HG02943 (cell line): Measurements from ENCODE around the gene NKTR.
A peak's percentile ranks its signal among the peaks of the same experiment; 100 is the strongest.
"Not testable (repeated sequence)": the region's sequence is repeated elsewhere in the genome, so short reads cannot be mapped to it uniquely, and the experiment has no call there.

Experiments
- ATAC-seq: cut with Tn5 transposase; IDR thresholded peaks from one replicate; pipeline ENCODE4 v1.9.1; 2021; ENCODE audit warnings: mild to moderate bottlenecking, low read depth, moderate library complexity; ENCODE audit not compliant: unreplicated experiment

The NKTR gene

DNA sequence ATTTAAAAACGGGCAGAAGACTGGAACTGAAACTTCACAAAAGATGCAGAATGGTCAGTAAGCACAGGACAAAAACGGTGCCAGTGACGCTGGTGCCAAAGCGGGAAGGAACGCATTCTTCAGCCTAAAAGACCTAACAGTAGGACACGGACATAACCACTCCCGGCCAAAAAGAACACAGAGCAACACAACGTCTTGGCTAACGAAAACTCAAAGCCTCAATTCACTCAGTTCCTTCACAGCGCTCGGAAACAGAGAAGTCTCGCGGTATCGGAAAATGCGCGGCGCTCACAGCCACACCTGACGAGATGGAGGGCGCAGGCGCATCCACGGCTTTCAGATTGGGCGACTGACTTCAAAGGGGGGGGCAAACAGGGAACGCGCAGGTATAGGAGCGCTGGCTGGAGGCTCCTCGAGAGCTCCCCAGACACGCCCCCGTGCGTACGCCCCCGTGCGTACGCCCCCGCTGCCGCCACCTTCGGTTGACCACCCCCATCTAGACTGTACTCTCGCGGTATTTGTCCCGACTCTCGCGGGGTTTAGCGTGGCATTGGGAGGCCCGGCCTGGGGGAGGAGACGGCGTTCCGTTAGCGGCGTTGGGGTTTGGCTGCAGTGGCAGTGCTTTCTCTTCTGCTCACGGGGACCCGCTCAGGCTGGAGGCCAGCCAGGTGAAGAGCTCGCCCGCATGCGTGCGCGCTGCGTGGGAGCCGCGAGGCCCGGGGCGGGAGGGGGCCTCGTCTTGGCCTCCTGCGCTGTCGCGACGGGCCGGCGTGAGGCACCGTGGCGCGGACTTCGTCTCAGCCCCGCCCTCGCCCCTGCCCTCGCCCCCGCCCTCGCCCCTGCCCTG, at the start of gene NKTR:
Gene NKTR, plus strand, starts transcription at position 576 of the 847 bp plus-strand sequence. CDS start 321 bp downstream, outside the sequence.
- peak; percentile 85 for ATAC-seq

DNA sequence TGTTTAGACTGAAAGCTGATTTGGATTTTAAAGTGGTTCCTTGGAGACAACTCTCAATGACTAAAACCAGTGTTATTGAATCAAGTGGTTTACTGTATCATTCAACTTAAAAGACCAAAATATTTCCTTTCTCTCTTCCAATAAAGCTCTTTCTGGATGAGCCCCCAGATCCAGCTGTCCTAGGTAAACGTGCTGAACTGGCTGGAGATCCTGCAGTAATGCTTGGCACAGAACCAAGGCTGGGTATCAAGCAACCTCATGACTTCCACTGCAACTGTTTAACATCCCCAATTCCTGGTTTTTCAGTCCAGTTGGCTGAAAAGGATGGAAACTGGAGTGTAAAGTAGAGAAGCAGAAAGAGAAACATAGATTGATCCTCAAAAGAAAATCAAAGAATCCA, 47.7 kb upstream of the NKTR start:
- no peak for ATAC-seq

DNA sequence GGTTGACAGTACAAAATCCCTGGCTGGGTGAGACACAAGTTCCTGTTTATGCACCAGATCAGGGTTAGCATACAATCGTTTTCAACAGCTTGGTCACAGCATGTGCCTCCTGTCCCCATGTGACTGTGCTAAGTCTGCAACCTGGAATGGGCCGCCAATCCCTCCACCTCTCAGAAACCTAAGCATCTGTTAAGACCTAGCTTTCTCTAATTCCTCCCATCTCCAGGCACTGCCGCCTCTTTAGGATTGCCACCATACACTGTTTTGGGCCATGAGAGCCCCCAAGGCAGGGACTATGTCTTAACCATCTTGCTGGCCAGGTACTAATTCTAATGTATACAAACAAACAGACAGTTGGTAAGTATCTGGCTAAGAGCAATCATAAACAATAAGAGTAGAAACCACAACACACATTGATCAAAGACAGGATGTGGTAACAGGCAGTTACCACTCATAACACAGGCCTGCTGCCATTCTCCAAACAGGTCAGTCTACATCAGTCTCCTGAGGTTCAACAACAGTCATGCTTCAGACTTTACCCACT, 44.3 kb upstream of the NKTR start:
- no peak for ATAC-seq

DNA sequence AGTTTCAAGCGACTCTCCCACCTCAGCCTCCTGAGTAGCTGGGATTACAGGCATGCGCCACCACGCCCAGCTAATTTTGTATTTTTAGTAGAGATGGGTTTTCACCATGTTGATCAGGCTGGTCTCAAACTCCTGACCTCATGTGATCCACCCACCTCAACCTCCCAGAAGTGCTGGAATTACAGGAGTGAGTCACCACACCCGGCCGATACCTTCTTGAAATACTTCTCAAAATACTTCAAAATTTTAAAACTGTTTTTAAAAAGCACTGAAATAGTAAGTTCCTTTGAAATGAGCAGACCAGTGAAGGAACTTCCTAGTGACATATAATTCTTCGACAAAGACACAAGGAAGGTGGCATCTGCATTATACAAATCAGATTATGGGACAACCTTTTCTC, 43.7 kb upstream of the NKTR start:
- not testable (repeated sequence) for ATAC-seq

DNA sequence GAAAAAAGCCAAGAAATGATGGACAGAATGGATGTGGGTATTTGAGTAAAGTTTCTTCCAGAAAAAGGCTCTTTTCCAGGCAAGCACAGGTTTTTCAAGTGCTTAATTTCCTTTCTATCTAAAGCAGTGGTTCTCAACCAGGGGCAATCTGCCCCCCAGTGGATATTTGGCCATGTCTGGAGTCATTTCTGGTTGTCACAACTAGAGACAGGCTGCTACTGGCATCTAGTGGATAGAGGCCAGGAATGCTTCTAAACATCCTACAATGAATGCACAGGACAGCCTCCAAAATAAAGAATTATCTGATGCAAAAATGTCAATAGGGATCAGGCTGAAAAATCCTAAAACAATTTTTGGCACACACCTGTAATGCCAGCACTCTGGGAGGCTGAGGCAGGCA, 42.6 kb upstream of the NKTR start:
- ATAC-seq, result no peak

DNA sequence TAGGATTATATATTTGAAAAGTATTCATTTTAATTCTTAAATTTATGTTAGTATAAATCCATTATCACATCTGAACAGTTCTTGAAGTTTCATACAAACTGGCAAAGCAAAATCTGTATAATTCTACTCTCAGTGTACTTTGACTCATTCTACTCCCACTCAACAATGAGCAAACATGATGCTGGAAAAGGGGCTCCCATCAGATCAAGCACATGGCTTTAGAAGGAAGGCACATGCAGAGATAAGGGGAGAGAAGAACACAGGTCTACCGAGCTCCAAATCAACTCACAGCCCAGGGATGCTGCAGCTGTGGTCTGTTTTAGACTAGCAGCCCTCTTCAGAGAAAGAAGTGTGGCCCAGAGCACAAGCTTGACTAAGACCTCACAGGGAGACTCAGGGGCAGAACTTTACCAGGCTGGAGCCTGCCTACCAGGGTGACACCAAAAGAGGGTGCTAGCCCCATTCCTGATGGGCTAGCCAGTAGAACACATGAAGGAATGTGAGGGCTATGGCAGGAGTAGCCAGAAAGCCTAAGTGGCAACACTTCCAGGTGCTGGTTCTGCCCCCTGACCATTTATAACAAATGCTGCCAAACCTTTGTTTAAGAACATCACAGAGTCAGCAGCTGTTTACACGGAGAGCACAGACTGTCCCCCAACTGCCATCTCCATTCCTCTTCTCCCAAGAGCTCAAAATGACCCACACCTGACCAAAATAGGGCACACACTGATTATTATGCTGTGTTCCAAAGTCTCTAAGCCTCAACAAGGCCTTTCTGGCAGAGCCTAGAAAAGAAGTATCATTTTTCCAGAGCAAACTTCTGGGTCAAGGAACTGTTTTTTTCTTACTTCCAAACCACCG, 38.2 kb upstream of the NKTR start:
- no peak for ATAC-seq

DNA sequence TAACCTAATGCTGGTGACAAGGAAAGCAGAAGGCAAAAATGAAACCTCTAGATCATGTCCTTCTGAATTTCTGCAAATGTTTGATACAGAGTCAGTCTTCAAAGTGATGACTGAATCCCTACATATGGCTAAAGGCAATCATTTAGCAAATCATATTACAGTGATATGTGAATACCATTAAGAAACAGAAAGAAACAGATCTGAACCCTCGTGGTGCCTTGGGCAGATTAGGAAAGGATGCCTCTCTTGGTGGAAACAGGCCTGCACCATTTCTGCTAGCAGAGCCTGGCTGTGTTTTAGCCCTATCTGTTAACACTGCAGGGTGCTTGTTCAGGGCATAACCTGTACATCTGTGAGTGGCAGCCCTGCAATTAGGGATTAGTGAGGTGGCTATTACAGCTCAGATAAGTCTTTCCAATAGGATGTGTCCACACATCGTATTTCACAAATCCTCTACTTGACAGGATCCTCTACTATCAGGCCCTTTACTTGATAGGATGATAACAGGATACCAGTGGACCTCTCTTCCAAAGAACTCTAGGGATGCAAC, 30.8 kb upstream of the NKTR start:
- ATAC-seq, result no peak

DNA sequence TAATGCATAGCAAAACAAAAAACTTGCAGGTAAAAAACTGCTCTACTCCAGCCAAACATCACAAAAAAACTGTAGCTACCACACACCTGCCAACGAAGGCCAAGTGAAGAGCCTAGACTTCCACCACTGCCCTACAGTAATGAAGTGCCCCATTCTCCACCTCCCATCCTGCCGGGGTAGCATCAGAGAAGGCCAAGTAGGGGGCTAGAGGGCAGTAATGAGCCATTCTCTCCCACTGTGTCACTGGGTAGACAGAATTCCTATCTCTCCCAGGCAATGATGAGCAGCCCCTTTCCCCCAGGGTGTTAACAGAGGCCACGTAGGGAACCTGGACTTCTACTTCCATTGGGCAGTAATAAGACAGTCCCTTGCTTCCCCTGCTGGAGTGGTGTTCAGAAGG, 28.2 kb upstream of the NKTR start:
- ATAC-seq, result no peak

DNA sequence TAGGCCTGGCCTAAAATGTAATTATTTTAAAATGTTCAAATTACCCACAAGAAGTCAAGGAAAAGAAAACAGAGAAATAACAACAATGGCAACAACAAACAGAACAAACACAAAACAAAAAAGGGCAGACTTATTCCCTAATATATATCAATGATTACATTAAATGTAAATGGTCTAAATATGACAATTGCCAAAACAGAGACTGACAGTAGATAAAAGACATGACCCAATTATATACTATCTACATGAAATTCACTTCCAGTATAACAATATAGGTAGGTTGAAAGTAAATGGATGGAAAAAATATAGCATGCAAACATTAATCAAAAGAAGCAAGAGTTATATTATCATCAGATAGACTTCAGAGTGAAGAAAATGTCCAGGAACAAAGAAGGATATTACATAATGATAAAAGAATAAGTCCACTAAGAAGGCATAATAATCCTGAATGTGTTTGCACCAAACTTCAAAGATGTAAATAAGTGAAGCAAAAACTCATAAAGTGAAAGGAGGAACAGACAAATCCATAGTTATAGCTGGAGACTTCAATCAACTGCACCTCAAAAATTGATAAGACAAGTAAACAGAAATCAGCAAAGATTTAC, 25.2 kb upstream of the NKTR start:
- ATAC-seq, result no peak

DNA sequence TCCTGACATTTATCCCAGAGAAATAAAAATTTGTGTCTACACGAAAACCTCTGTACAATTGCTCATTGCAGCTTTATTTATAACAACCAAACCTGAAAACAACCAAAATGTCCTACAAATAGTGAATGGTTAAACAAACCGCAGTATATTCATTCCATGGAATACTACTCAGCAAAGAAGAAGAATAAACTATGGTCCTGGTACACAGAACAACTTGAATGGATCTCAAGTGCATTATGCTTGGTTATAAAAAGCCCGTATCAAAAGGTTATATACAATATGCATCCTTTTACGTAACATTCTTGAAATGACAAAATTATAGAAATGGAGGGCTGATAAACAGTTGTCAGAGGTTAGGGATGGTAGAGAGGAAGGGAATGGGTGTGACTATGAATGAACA, 22.4 kb upstream of the NKTR start:
- no peak for ATAC-seq

DNA sequence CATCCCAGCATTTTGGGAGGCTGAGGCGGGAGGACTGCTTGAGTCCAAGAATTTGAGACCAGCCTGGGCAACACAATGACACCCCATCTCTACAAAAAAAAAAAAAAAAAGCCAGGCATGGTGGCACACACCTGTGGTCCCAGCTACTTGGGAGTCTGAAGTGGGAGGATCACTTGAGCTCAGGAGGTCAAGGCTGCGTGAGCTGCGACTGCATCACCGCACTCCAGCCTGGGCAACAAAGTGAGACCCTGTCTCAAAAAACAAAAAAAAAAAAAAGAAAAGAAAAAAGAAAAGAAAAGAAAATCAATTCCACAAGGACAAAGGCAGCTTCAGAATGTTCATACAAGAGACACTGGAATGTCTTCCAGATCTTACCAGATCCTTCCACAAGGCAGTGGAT, 21.1 kb upstream of the NKTR start:
- not testable (repeated sequence) for ATAC-seq

DNA sequence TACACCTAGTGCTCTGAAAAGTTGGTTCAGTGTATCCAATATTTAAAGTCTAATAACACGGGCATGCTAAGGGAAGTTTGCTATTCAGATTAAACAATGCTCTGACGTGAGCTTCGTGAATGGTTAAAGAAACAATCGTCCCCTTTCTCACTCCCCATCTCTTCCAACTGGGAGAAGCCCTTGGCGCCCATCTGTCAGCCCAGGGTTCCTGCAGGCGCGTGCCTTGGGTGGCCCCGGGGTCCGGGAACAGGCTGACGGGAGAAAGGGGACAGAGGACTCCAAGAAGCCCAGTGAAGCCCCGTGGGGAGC, 19.1 kb upstream of the NKTR start:
- ATAC-seq, result no peak

DNA sequence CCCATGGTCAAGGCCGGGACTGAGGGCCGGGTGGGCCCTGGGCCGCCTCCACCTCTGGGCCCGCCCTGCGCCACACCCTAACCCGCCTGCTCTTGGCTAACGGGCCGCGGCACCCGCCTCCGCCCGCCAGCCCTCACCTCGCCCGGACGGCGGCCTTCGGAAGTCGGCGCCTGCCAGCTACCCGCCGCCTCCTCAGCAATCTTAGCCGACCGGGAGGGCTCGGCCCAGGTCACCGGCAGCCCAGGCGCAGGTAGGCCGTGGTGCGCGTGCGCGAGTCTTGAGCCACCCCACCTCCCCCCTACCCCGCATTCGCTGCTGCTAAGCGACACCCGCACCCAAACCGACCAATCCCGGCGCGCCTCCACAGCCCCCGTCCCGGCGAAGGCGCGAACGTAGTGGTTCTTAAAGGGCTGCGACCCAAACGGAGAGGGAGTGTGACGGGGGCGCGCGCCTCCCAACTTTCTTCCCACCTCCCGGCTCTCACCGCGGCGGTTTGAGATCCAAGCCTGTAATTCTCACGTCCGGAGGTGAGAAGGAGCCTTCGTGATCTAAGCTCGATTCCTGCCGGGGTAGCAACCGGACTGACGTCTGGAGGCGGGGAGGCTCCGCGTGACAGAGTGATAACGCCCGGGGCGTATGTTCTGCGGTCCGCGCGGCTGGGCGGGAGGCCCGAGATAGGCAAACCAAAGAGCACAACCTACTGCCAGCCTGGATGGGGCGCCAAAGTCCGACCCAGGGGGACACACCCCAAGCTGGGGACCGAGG, 18.6 kb upstream of the NKTR start, which contains the start of gene SEC22C:
Gene SEC22C, minus strand, starts transcription at position 259 of the 765 bp plus-strand sequence. CDS start 12,921 bp downstream, outside the sequence.
- ATAC-seq, result peak; percentile 89

DNA sequence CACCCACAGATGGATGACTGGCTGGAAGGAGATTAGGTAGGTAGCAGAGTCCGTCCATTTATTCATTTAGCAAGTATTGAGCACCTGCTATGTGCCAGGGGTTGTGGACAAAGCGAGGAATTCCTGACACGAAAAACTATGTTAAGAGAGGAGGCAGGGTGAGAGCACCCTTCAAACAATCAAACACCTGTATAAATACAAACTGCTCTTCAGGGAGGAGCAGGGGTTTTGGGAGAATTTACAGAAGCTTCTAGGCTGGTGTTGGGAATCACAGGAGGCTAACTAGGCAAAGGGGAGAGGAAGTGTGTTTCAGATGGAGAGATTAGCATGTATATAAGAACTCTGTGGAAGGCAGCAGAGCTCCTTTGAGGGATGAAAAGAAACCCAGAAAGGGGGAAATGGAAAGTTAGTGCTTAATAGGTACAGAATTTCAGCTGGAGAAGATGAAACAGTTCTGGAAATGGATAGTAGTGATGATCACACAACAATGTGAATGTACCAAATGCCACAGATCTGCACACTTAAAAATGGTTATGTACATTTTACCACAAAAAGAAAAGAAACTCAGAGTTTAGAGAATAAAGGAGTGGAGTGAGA, 17.9 kb upstream of the NKTR start:
- no peak for ATAC-seq

DNA sequence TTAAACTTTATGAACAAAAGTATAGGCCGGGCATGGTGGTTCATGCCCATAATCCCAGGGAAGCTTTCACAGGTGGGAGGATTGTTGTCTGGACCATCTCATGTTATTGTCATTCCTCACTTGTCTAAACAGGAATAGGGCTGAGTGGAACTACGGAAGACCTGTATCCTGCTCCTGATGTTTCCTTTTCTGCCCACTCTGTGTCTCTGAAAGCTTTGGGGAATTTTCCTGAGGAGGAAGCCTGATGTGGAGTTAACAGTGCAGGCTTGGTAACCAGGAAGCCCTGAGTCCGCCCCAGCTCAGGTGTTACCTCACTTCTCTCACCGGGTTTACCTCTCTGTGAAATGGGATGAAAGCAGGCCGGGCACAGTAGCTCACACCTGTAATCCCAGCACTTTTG, 11.9 kb upstream of the NKTR start:
- no peak for ATAC-seq

DNA sequence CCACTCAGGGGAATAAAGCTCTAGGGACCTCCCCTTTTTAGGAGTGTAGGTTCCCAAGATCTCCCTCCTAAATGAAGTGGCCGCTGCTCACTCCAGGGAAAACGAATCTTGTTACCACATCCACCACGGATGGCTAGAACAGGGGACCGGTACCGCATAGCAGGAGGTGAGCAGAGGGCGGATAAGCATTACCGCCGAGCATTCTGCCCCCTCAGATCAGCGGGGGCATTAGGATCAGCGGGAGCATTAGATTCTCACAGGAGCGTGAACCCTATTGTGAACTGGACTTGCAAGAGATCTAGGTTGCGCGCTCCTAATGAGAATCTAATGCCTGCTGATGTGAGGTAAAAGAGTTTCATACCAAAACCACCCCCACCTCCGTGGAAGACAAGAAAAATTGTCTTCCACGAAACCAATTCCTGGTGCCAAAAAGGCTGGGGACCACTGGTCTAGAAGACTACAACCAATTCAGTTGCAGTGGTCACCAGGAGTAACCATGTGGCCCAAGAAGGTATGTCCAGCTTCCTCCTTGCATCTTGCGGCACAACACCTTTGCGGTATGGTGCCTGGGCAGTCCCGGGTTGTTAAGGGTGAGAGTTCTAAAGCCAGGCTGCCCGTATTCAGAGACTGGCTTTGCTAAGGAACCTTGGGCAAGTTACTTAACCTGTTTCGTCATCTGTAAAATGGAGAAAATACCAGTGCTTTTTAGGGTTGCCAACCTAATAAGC, 10.9 kb upstream of the NKTR start:
- no peak for ATAC-seq

DNA sequence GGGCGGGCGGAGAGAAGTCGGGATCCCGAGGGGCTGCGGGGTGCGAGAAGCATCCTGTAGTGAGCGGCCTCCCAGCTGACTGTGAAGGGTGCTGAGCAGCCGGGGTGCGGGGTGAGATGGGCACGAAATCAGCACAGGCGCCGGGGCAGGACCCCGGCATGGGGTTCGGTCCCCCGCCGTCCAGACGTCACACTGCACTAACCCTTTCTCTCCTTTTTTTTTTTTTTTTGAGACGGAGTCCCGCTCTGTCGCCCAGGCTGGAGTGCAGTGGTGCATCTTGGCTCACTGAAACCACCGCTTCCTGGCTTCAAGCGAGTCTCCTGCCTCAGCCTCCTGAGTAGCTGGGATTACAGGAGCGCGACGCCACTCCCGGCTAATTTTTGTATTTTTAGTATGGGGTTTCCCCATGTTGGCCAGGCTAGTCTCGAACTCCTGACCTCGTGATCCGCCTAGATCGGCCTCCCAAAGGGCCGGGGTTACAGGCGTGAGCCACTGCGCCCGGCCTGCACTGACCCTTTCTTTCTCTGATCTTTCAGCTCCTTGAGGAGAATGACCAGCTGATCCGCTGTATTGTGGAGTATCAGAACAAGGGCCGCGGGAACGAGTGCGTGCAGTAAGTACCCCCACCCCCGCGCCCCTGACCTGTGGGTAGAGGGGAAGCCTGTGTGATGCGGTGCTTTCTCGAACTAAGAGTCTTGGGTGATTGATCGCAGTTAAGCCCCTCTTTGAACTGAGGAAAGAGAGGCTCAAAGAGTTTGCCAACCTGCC, 9.3 kb upstream of the NKTR start:
- peak; percentile 0 for ATAC-seq

DNA sequence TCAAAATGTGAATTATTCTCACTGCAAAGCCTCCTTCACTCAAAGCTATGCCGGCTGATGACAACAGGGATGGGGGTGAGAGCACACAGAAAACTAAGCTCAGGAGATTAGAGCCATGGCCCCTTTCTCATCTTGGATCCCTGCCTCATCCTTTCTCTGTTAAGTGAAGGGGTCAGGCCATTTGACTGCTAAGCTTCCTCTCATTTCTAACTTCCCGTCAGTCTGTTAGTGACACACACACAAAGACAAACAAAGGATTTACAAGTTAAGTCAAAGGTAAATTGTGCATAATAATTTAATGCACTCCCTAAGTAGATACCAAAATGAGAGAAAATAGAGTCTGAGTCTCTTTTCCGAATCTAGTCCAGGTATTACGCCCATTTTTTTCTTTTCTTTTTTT, 8.7 kb upstream of the NKTR start:
- no peak for ATAC-seq
